ENCODE data around the gene SAP30L. TPM values are rescaled to one million over a fixed set of nuclear protein-coding genes. Genes with fewer than 3 reads are reported as not detected.

SAP30L gene
- total RNA-seq, 1 experiment from 2014 or later: 54.6 TPM

GRCh38 chr5:154456540-154456939 lies 10.7 kb downstream of the SAP30L start:
- CTCF ChIA-PET: interaction anchor here (1.1 kb wide), 1 partner anchor 384 kb away, joined by 3 read pairs; no protein-coding TSS in a partner anchor
- H3K36me3 ChIP-seq (ENCODE audit: control insufficient read depth, insufficient read depth, low read length): peaks cover 2% of the 10 kb centered on the region; the same call in 1 of the 2 replicates

GRCh38 chr5:154459015-154459414 lies 13.2 kb downstream of the SAP30L start:
- CTCF ChIA-PET: no interaction called here

More at GRCh38 chr5:154456540-154456939, 10.7 kb downstream of the SAP30L start:
- H3K27ac ChIP-seq (ENCODE audit: low read length): no peak overlapping the region
- POLR2A ChIA-PET: no interaction called here
- DNase-seq (ENCODE audit: low read depth, low spot score) (no peak), ATAC-seq (no peak)
- no peaks in the 10 kb centered on the region for H3K9me3 ChIP-seq (ENCODE audit: control insufficient read depth, insufficient read depth, low read depth, low read length)
- intact Hi-C loops (cut with micrococcal nuclease; ENCODE audit: unreplicated experiment): no loop called here
- in situ Hi-C loops (cut with HindIII; ENCODE audit: low pct_unique_long_range_greater_than_20kb, low sequenced_read_pairs): no loop called here
- BruUV-seq (replicated peaks): no TSS peak
- no peak overlapping the region for H3K4me3 ChIP-seq (ENCODE audit: low read depth in 2 of 2, low read length in 2 of 2)
- TF ChIP-seq REST (IDR thresholded peaks at IDR 0.05; ENCODE audit: insufficient read depth in 1 of 2, low read depth in 2 of 2, low read length in 1 of 2): no peak
- no peak for TF ChIP-seq SIN3A (IDR thresholded peaks at IDR 0.05; ENCODE audit: borderline replicate concordance, insufficient read depth, low read depth, low read length)
- TF ChIP-seq POLR2AphosphoS5 (IDR thresholded peaks at IDR 0.05; ENCODE audit: low read depth, low read length): no peak
- no peak for TF ChIP-seq TCF7L2 (IDR thresholded peaks at IDR 0.05; ENCODE audit: low read depth, low read length)
- TF ChIP-seq CTCF (IDR thresholded peaks at IDR 0.05): no peak
- no peaks in the 10 kb centered on the region for H3K4me1 ChIP-seq (ENCODE audit: control insufficient read depth, insufficient read depth, low read length)
- H3K27me3 ChIP-seq (ENCODE audit: control insufficient read depth, insufficient read depth, low read length): no peaks in the 10 kb centered on the region

More at GRCh38 chr5:154459015-154459414, 13.2 kb downstream of the SAP30L start:
- Histone ChIP-seq H3K27me3 (ENCODE audit: control insufficient read depth, insufficient read depth, low read length) (no peaks in the 10 kb centered on the region), H3K4me3 (ENCODE audit: low read depth in 2 of 2, low read length in 2 of 2) (no peak overlapping the region), H3K4me1 (ENCODE audit: control insufficient read depth, insufficient read depth, low read length) (no peaks in the 10 kb centered on the region), H3K9me3 (ENCODE audit: control insufficient read depth, insufficient read depth, low read depth, low read length) (no peaks in the 10 kb centered on the region), H3K27ac (ENCODE audit: low read length) (no peak overlapping the region), H3K36me3 (ENCODE audit: control insufficient read depth, insufficient read depth, low read length) (peaks cover 2% of the 10 kb centered on the region; the same call in 1 of the 2 replicates)
- DNase-seq (ENCODE audit: low read depth, low spot score): no peak
- intact Hi-C loops (cut with micrococcal nuclease; ENCODE audit: unreplicated experiment) (no loop called here), in situ Hi-C loops (cut with HindIII; ENCODE audit: low pct_unique_long_range_greater_than_20kb, low sequenced_read_pairs) (no loop called here)
- POLR2A ChIA-PET: no interaction called here
- BruUV-seq (replicated peaks): no TSS peak
- TF ChIP-seq REST (IDR thresholded peaks at IDR 0.05; ENCODE audit: insufficient read depth in 1 of 2, low read depth in 2 of 2, low read length in 1 of 2) (no peak), CTCF (IDR thresholded peaks at IDR 0.05) (no peak), TCF7L2 (IDR thresholded peaks at IDR 0.05; ENCODE audit: low read depth, low read length) (no peak), POLR2AphosphoS5 (IDR thresholded peaks at IDR 0.05; ENCODE audit: low read depth, low read length) (no peak), SIN3A (IDR thresholded peaks at IDR 0.05; ENCODE audit: borderline replicate concordance, insufficient read depth, low read depth, low read length) (no peak)
- ATAC-seq: no peak
